Ovary (tissue), 10 donors: ENCODE data around the gene IL17RD. TPM values are rescaled to one million over a fixed set of nuclear protein-coding genes. Genes with fewer than 3 reads are reported as not detected.

Source experiments
- DNase-seq, 5 donors: peaks; one replicate each; pipeline ENCODE4 v3.0.0-alpha.2; 2019 to 2020
- H3K27ac ChIP-seq, 2 donors: fragments of 200-600 bp; one replicate each; pipeline versions ENCODE4 v1.5.1 to v1.8.0; 2019 to 2022
- H3K27me3 ChIP-seq: fragments of 200-600 bp; one replicate; pipeline ENCODE4 v1.8.0; 2022
- H3K36me3 ChIP-seq: fragments of 200-600 bp; sonication (generic); one replicate; pipeline ENCODE4 v1.5.1; 2019
- H3K4me1 ChIP-seq: one replicate; pipeline ENCODE4 v1.8.1; 2013; ENCODE audit warnings: mild to moderate bottlenecking, moderate library complexity; ENCODE audit not compliant: insufficient read depth
- H3K4me3 ChIP-seq: fragments of 200-600 bp; sonication (generic); one replicate; pipeline ENCODE4 v1.5.1; 2017
- H3K9me3 ChIP-seq, 2 donors: fragments of 200-600 bp in 1 of 2; sonication (generic) in 1 of 2; one replicate each; pipeline versions ENCODE4 v1.5.1 to v1.8.1; 2013 to 2019; ENCODE audit warnings: mild to moderate bottlenecking in 1 of 2, moderate library complexity in 1 of 2
- CTCF ChIP-seq, 3 donors: fragments of 450-650 bp in 2 of 3; fragments of 200-600 bp in 1 of 3; IDR thresholded peaks; one replicate each; pipeline versions ENCODE4 v1.5.1 to v1.8.0; 2016 to 2022; ENCODE audit warnings: antibody characterized with exemption in 3 of 3, mild to moderate bottlenecking in 1 of 3
- EP300 ChIP-seq: sonication (generic); formaldehyde crosslinking; IDR thresholded peaks from one replicate; pipeline ENCODE4 v1.6.1; 2017; ENCODE audit warnings: antibody characterized with exemption
- POLR2A ChIP-seq: fragments of 450-650 bp; IDR thresholded peaks from one replicate; pipeline ENCODE4 v1.6.1; 2017; ENCODE audit warnings: antibody characterized with exemption, mild to moderate bottlenecking, moderate library complexity
- WGBS, 3 donors: extraction: QIAGEN DNeasy Blood & Tissue Kit in 1 of 3; methylation state at CpG; one replicate each; pipeline versions ENCODE4 v1.1.5 to v1.1.7; 2013 to 2017; 5-methylcytosine and 5-hydroxymethylcytosine counted together
- intact Hi-C, 4 donors: fragments of 100-400 bp; cut with DNase I; formaldehyde crosslinking; loops; one replicate each; pipeline versions ENCODE4 v1.11.0 to v1.15.1; 2022 to 2023
- long read RNA-seq, 3 donors: library from polyadenylated mRNA in 2 of 3; unstranded in 2 of 3; transcript quantifications; one replicate each; pipeline ENCODE4 v2.0.0 and lab custom pipeline, GENCODE V29; 2021 to 2026
- polyA plus RNA-seq, 2 donors: library from polyadenylated mRNA; stranded (reverse); fragments of 200-250 nt in 1 of 2; fragments of 350-450 nt in 1 of 2; fragmentation: Illumina TruSeq in 1 of 2; extraction: RNeasy Lipid Tissue Mini Kit (QIAGEN cat#74804) in 1 of 2; gene quantifications; one replicate each; pipeline ENCODE4 v1.2.3, GENCODE V29; 2013 to 2014
- total RNA-seq, 7 donors: library from RNA; depleted of rRNA in 2 of 7; stranded (reverse); fragments of >200 nt in 2 of 7; fragmentation: NEBNext Ultra II Directional in 3 of 7; extraction: Animal tissue kit (Norgen Biotek cat#: 25700) in 3 of 7; gene quantifications; one replicate each; pipeline versions ENCODE4 v1.1.0 to v1.2.4, GENCODE V29; 2016 to 2023
- donor health status: DM: no; HTN: no; CAD: no; lungs with moderate emphysema.
- donor health status: DM: no; HTN: no; CAD: no.
- donor health status: Bipolar disorder and iron deficiency.
- donor health status: DM: yes; HTN: yes; CAD: no.
- donor health status: DM: no; HTN: no; CAD: no.
- donor health status: DM: yes; HTN: yes; CAD: no.

Gene IL17RD
- total RNA-seq (10 to 100 TPM; 14.4 to 35.8 (median 27.0) TPM), polyA plus RNA-seq (10 to 100 TPM; 10.7 to 21.0 TPM)
- long read RNA-seq, donor 1, full-length matches to known transcripts = 6 of 14 reads
- long read RNA-seq, donor 1, partial matches to known transcripts = 3 of 14 reads
- long read RNA-seq, donor 1, other reads (novel, unspliced or antisense) = 5 of 14 reads
- long read RNA-seq, donor 2, full-length matches to known transcripts = 6 of 6 reads
- long read RNA-seq, donor 2, partial matches to known transcripts = 0 of 6 reads
- long read RNA-seq, donor 2, other reads (novel, unspliced or antisense) = 0 of 6 reads
- long read RNA-seq, donor 3, full-length matches to known transcripts = 3 of 8 reads
- long read RNA-seq, donor 3, partial matches to known transcripts = 2 of 8 reads
- long read RNA-seq, donor 3, other reads (novel, unspliced or antisense) = 3 of 8 reads

- Histone ChIP-seq H3K27ac (peak within 1 kb of the TSS; percentile 69 to 70), H3K27me3 (no peaks in the 10 kb centered on the region), H3K4me1 (peaks cover 21% of the 10 kb centered on the region), H3K36me3 (no peaks in the 10 kb centered on the region), H3K4me3 (peak within 1 kb of the TSS; percentile 90), H3K9me3 (no peaks in the 10 kb centered on the region)
- intact Hi-C loops = loop anchor here in 3 of 4 donors (5.0 to 10.0 kb wide), 5 partner anchors 57 to 170 kb away; partner anchors contain the start of gene APPL1 (in 1 of the 3)
- DNase-seq = peak; percentile 86 to 93 (median 88)
- WGBS, 3 donors = 0 to 1% (median 1%) methylated on average over 64 to 98 of the region's 98 CpGs
- peak; percentile 48 for TF ChIP-seq POLR2A
- no peak for TF ChIP-seq CTCF (IDR thresholded peaks at IDR 0.05)
Measured at GRCh38 chr3:57164657-57165573, at the start of gene IL17RD. IL17RD (minus strand) TSS chr3:57165353; CDS start chr3:57165286, 67 bp downstream.

GRCh38 chr3:57206423-57206822 lies 41.3 kb upstream of the IL17RD start:
- WGBS, 3 donors = 86 to 89% (median 86%) methylated on average over 2 of the region's 2 CpGs
- peaks cover 3% of the 10 kb centered on the region for H3K27me3 ChIP-seq

GRCh38 chr3:57199895-57200297 lies 34.7 kb upstream of the IL17RD start, which contains the start of gene HESX1:
HESX1 (minus strand) TSS chr3:57199978; CDS start chr3:57199918, 60 bp downstream.
- intact Hi-C loops = no loop called here
- 55 to 67% (median 60%) methylated on average over 4 of the region's 4 CpGs for WGBS, 3 donors
- Histone ChIP-seq H3K27me3 (no peaks in the 10 kb centered on the region), H3K27ac (no peak within 1 kb of the TSS), H3K9me3 (no peaks in the 10 kb centered on the region), H3K36me3 (no peaks in the 10 kb centered on the region), H3K4me1 (no peaks in the 10 kb centered on the region), H3K4me3 (no peak within 1 kb of the TSS)
- no peak for DNase-seq
- TF ChIP-seq EP300 (no peak), POLR2A (no peak), CTCF (IDR thresholded peaks at IDR 0.05) (no peak)

More at GRCh38 chr3:57206423-57206822, 41.3 kb upstream of the IL17RD start:
- TF ChIP-seq CTCF (IDR thresholded peaks at IDR 0.05) = no peak
- no peak for TF ChIP-seq POLR2A
- no peak for TF ChIP-seq EP300
- Histone ChIP-seq H3K4me3 (no peak overlapping the region), H3K27ac (no peak overlapping the region), H3K36me3 (no peaks in the 10 kb centered on the region), H3K9me3 (no peaks in the 10 kb centered on the region), H3K4me1 (no peaks in the 10 kb centered on the region)
- intact Hi-C loops = no loop called here
- DNase-seq = no peak

GRCh38 chr3:57194641-57195040 lies 29.5 kb upstream of the IL17RD start:
- H3K36me3 ChIP-seq = no peaks in the 10 kb centered on the region
- TF ChIP-seq EP300 (no peak), POLR2A (no peak), CTCF (IDR thresholded peaks at IDR 0.05) (no peak)
- WGBS, 3 donors = 86 to 90% (median 88%) methylated on average over 4 of the region's 4 CpGs
- no peaks in the 10 kb centered on the region for H3K27me3 ChIP-seq
- H3K9me3 ChIP-seq = no peaks in the 10 kb centered on the region
- H3K27ac ChIP-seq = no peak overlapping the region
- H3K4me3 ChIP-seq = no peak overlapping the region
- no peaks in the 10 kb centered on the region for H3K4me1 ChIP-seq
- intact Hi-C loops = no loop called here
- DNase-seq = no peak
